Ishikawa (cell line): Measurements from ENCODE around the gene PRSS12.

ENCODE experiments used
- CEBPB ChIP-seq: IDR thresholded peaks from 2 replicates; pipeline ENCODE4 v1.6.1; 2012
- CREB1 ChIP-seq: IDR thresholded peaks from 2 replicates; pipeline ENCODE4 v1.6.1; 2012; ENCODE audit warnings: low read depth
- EGR1 ChIP-seq: IDR thresholded peaks from 2 replicates; pipeline ENCODE4 v1.6.1; 2012
- EP300 ChIP-seq: IDR thresholded peaks from 2 replicates; pipeline ENCODE4 v1.6.1; 2012; ENCODE audit warnings: borderline replicate concordance
- FOXM1 ChIP-seq: IDR thresholded peaks from 2 replicates; pipeline ENCODE4 v1.6.1; 2012; ENCODE audit warnings: low read depth, borderline replicate concordance
- MAX ChIP-seq: IDR thresholded peaks from 2 replicates; pipeline ENCODE4 v1.6.1; 2012
- NFIC ChIP-seq: IDR thresholded peaks from 2 replicates; pipeline ENCODE4 v1.6.1; 2012
- RAD21 ChIP-seq: IDR thresholded peaks from 2 replicates; pipeline ENCODE4 v1.6.1; 2012; ENCODE audit warnings: low read depth
- REST ChIP-seq: IDR thresholded peaks from 2 replicates; pipeline ENCODE4 v1.6.1; 2012; ENCODE audit warnings: low read depth, mild to moderate bottlenecking
- TAF1 ChIP-seq: IDR thresholded peaks from 2 replicates; pipeline ENCODE4 v1.6.1; 2012; ENCODE audit warnings: low read depth, mild to moderate bottlenecking
- TCF12 ChIP-seq: IDR thresholded peaks from 2 replicates; pipeline ENCODE4 v1.6.1; 2012; ENCODE audit warnings: low read depth
- TEAD4 ChIP-seq: IDR thresholded peaks from 2 replicates; pipeline ENCODE4 v1.6.1; 2012
- USF1 ChIP-seq: IDR thresholded peaks from 2 replicates; pipeline ENCODE4 v1.6.1; 2012
- YY1 ChIP-seq: IDR thresholded peaks from 2 replicates; pipeline ENCODE4 v1.6.1; 2012; ENCODE audit warnings: low read depth
- ZBTB7A ChIP-seq: IDR thresholded peaks from 2 replicates; pipeline ENCODE4 v1.6.1; 2012; ENCODE audit warnings: low read depth

Gene PRSS12

GRCh38 chr4:118389721-118390120 lies 36.9 kb upstream of the PRSS12 start:
- TF ChIP-seq YY1 (no peak), TCF12 (no peak), MAX (no peak), RAD21 (no peak), USF1 (no peak), EP300 (no peak), CEBPB (no peak), EGR1 (no peak), FOXM1 (no peak), REST (no peak), NFIC (no peak), TAF1 (no peak), CREB1 (no peak), ZBTB7A (no peak)

GRCh38 chr4:118388606-118389005 lies 35.8 kb upstream of the PRSS12 start:
- TF ChIP-seq YY1 (no peak), ZBTB7A (no peak), CREB1 (no peak), REST (no peak), MAX (no peak), RAD21 (no peak), TCF12 (no peak), TAF1 (no peak), EGR1 (no peak), USF1 (no peak), FOXM1 (no peak)

GRCh38 chr4:118381902-118382301 lies 29.1 kb upstream of the PRSS12 start:
- TF ChIP-seq YY1 (no peak), TEAD4 (no peak), MAX (no peak), FOXM1 (no peak), USF1 (no peak), TCF12 (no peak), EP300 (no peak), EGR1 (no peak), REST (no peak), ZBTB7A (no peak), RAD21 (no peak), CEBPB (no peak), TAF1 (no peak), NFIC (no peak)

- TF ChIP-seq TCF12, result no peak
- no peak for TF ChIP-seq REST
- no peak for TF ChIP-seq USF1
- no peak for TF ChIP-seq RAD21
- no peak for TF ChIP-seq EGR1
- no peak for TF ChIP-seq FOXM1
- TF ChIP-seq TEAD4, result no peak
- no peak for TF ChIP-seq EP300
These were observed 20.9 kb upstream of the PRSS12 start for GRCh38 chr4:118373614-118374255.
